Measurements from ENCODE around the gene CCSER1.
"Not testable (repeated sequence)": the region's sequence is repeated elsewhere in the genome, so short reads cannot be mapped to it uniquely, and the experiment has no call there.

CCSER1 gene

DNA sequence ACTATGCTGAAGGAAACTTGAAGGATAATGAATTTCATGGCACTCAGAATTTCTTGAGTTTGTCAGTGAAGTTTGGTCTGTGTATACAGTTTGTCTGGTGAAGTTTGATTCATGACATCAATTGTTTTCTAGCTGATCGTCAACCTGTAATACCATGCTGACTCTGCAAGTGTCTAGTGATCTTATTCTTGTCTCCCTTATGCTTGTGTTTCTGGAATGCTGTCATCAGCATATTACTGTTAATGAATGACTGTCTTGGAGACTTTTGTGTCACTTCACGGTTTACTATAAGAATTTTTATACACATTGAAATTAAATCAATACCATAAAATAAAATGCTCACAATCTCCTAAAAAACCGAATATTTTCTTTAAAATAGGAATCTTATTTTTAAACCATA is 779.0 kb downstream of the CCSER1 start:
- no peak for DNase-seq (ENCODE audit: low read depth in 2 of 3, low spot score in 2 of 3)

DNA sequence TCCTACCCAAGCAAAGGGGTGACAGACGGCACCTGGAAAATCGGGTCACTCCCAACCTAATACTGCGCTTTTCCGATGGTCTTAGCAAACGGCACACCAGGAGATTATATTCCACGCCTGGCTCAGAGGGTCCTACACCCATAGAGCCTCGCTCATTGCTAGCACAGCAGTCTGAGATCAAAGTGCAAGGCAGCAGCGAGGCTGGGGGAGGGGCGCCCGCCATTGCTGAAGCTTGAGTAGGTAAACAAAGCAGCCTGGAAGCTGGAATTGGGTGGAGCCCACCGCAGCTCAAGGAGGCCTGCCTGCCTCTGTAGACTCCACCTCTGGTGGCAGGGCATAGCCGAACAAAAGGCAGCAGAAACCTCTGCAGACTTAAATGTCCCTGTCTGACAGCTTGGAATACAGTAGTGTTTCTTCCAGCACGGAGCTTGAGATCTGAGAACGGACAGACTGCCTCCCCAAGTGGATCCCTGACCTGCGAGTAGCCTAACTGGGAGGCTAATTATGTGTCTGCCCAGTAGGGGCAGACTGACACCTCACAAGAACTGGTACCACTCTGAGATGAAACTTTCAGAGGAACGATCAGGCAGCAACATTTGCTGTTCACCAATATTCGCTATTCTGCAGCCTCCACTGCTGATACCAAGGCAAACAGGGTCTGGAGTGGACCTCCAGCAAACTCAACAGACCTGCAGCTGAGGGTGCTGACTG is 784.7 kb downstream of the CCSER1 start:
- DNase-seq (ENCODE audit: low read depth in 2 of 3, low spot score in 2 of 3), result not testable (repeated sequence)

DNA sequence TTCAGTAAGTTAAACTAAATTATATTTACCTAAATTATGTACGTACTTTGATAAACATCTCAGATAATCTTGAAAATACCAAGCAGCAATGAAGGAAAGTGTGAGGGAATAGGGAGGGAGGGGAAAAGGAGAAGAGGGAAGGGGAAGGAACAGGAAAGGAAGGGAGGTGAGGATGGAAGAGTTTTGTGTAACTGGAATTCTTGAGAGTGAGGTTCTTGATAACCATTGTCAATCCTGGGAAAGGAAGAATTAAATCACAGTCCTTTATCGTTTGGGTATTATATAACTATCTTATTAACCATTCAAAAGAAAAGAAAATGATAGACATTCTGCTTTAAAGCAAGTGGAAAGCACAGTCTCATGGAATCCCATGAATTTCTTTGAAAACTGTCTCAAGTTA is 795.0 kb downstream of the CCSER1 start:
- DNase-seq (ENCODE audit: low read depth in 2 of 3, low spot score in 2 of 3), result no peak

DNA sequence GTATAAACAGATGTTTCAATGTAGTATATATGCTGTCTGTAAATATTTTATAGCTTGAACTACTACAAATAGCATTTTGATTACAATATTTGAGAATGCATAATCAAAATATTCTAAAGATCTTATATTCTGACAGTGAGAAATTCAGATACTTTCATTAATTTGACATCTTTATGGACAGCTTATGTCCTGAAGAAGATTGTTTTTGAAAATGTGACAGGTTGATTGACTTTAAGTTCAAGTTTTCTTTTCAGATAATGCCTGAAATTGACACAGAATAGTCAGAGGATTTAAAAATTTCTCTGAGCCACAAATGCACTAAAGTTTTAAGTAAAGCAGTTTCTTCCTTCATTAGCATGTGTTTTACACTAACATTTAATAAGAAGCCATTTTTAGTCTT is 799.8 kb downstream of the CCSER1 start:
- DNase-seq (ENCODE audit: low read depth in 2 of 3, low spot score in 2 of 3), result no peak

DNA sequence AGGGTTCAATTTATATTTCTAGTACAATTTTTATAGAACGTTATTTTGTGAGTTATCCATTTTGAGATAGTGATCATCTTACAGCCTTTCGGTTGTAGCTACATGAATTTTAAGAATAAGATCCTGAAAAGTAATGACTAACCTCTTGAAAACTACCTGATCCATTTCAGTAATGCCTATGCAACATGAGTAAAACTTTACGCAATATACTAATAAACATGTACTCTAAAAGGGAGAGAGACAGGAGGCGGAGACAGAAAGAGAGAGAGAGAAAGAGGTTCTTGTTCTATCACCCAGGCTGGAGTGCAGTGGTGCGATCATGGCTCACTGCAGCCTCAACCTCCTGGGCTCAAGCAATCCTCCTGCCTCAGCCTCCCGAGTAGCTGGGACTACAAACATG is 816.1 kb downstream of the CCSER1 start:
- DNase-seq (ENCODE audit: low read depth in 2 of 3, low spot score in 2 of 3), result no peak

DNA sequence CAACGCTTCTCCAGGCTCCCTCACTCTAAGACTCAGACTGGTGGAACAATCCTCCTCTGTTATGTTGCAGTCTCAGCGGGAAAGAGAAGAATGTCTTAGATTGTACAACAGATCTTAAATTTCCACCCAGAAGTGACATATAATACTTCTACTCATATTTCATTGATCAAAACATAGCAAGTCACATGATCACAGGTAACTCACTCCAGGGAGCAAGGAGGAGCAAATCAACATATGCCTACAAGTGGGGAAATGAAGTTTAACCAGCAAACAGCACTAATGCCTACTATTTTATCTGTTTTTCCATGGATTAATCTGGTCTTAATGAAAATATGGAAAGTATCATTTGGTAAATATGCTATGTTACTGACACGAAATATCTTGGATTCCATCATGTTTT is 819.8 kb downstream of the CCSER1 start:
- no peak for DNase-seq (ENCODE audit: low read depth in 2 of 3, low spot score in 2 of 3)

DNA sequence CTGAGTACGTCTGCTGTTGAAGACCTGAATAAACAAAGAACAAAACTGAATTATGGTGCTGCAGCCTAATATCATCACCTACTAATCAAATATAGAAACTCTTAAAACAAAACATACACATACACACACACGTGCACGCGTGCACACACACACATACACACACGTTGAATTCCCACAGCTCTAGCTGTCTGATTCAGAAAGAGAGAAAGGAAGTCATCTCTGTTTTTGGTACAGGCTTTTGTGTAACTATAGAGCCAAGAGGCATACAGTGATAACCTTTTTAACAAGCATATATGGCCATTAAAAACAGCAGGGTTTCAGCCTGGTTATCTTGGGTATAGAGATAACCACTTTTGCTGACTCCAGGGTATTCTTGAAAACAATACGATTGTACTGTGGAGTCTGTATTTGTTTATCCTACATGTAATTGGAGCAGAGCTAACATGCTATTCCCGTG is 823.2 kb downstream of the CCSER1 start:
- no peak for DNase-seq (ENCODE audit: low read depth in 2 of 3, low spot score in 2 of 3)

DNA sequence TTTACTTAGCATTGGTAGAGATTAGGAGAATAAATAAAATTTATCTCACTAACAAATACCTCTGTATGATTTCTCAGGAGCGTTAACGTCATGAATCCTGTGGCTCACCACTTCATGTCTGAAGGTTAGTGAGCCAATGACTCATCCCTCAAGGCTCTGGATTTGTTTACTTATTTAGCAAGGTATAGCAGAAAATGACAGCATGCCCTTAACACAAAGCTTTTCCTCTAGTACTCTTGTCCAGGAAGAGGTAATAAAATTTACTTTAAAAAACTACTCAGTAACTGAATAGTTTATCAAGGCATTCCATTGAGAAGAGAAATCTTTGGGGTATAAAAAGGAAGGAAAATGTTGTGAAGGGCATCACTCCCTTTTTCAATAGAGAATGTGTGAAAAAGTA is 823.8 kb downstream of the CCSER1 start:
- no peak for DNase-seq (ENCODE audit: low read depth in 2 of 3, low spot score in 2 of 3)

DNA sequence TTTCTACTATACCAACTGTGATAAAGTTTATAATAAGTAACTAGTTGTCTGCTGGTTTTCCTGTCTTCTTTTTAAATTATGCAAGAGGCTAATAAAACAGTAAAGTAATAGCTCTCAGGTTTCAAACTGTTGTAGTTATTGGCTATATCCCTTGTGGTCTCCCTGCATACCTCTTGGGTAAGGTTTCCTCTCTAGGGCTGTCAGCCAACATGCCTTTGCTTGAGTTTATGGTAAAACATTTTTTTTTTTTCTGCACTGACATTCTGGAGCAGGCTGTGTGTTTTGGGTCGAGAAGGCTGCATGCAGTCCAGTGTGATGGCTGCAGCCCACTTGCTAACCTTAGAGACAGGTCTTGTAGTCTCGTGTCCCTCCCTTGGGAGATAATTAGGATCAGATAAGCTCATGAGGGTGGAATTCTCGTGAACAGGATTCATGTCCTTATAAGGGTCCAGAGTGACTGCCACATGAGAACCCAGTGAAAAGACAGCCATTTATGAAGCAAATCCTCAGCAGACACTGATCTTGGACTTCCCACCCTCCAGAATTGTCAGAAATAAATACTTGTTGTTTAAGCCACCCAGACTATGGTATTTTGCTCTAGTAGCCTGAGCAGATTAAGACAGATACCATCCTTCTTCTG is 831.2 kb downstream of the CCSER1 start:
- no peak for DNase-seq (ENCODE audit: low read depth in 2 of 3, low spot score in 2 of 3)

DNA sequence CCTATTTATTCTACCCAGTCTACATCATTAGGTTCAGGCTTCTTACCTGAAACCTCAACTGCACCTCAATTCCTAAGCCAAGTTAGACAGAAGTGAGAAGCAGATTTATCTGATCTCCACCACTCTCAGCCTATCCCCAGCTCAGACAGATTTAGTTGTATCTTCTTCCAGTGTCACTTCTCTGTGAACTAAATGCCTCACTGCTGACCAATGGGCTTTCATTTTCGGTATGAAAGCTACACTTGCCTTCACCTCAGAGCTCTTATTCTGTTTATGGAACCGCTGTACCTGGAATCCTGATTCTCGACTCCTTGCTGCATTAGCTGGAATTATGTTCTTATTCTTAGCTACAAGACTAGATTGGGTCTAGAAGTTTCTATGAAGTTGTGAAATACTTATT is 833.2 kb downstream of the CCSER1 start:
- DNase-seq (ENCODE audit: low read depth in 2 of 3, low spot score in 2 of 3), result no peak

DNA sequence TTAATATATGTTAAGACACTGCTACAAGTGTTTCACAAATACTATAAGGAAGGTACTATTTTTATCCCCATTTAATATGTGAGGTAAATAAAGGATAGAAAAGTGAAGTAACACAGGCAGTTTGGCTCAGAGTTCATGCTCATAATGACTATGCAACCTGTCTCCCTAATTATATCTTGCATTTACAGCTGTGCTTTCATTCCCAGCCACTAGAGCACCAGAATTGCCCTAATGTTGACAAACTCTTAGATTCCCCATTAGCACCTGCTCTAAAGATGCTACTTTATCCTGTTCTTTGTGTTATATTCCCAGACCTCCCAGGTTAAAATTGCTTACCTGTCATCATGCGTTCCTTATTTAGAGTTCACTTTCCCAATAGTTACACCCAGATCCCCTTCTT is 833.6 kb downstream of the CCSER1 start:
- no peak for DNase-seq (ENCODE audit: low read depth in 2 of 3, low spot score in 2 of 3)

DNA sequence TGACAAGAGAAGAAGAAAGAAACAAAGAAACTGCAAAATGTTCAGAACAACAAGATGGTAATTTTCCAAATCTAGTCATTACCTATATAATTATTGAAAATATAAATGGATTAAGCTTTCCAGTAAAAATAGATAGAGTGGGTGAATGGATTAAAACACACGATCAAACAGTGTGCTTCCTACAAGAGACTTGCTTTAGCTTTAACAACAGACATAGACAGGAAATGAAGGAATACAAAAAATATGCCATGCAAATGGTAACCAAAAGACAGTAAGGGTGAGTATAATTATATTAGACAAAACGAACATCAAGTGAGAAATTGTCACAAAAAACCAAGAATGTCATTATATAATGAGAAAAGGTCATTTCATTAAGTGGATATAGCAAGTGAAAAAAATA is 842.8 kb downstream of the CCSER1 start:
- no peak for DNase-seq (ENCODE audit: low read depth in 2 of 3, low spot score in 2 of 3)

DNA sequence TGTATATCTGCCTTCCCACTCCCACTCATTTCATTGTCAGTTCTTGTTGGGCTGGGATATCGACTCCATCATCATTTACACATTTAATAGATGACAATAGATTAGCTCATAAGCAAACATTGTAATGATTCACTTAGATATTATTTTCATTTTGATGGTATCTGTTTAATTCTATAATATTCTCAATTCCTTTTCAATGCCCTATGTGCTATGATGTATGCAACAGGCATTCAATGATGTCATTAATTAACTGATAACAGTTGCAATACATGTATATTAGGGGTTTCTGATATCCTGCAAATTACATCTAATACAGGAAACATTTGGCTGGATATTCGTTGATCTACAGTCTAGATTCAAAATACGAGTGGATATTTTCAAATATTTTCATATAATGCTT is 850.5 kb downstream of the CCSER1 start:
- no peak for DNase-seq (ENCODE audit: low read depth in 2 of 3, low spot score in 2 of 3)

DNA sequence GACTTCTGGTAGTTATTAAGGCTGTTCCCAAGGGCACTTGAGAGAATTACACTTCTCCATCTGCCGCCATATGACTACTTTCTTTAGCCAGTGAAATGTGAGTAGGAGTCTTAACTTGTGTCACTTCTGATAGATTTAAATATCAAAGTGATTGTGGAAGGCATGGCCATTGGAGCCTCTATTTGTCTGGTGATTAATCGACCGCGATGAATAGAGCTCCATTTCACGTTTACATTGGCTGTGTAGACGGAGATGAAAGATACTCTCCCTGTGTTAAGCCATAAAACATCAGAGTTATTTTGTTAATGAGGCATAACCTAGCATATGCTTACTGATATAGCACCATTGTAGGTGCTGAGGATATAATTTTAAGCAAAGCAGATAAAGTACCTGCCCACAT is 852.4 kb downstream of the CCSER1 start:
- no peak for DNase-seq (ENCODE audit: low read depth in 2 of 3, low spot score in 2 of 3)

DNA sequence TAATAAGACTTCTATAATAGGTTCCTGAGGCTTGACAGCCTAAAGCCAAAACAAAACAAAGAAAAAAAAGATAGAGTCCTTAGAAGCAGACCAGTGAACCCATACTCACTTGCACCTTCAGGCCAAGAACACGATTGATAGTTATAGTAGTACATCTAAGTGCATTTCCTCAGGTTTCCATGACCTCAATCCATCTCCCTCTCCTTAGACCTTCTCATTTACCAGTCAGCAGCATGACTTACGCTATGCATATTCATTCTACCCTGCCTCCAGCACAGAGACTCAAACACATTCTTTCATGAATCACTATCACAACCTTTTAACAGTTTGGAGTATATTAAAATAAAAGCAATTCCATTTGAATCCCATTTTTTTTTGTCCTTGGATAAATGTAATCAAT is 855.6 kb downstream of the CCSER1 start:
- no peak for DNase-seq (ENCODE audit: low read depth in 2 of 3, low spot score in 2 of 3)

DNA sequence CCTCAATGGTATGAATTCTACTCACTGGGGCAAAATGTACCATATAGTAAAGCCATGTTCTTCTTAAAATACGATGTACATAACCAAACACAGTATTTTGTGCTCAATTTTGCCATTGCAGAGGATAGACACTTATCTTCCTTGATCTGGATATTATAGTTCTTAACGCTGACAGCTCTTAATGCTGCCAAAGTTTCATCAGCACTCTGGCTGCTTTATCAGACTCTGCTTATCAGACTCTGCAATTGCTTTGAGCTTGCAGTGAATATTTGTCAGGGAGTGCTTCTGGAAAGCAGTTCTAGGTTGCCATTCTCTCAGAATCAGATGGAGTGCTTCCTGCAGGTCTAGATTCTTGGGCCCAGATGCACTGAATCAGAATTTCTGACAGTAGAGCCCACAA is 863.1 kb downstream of the CCSER1 start:
- DNase-seq (ENCODE audit: low read depth in 2 of 3, low spot score in 2 of 3), result no peak

DNA sequence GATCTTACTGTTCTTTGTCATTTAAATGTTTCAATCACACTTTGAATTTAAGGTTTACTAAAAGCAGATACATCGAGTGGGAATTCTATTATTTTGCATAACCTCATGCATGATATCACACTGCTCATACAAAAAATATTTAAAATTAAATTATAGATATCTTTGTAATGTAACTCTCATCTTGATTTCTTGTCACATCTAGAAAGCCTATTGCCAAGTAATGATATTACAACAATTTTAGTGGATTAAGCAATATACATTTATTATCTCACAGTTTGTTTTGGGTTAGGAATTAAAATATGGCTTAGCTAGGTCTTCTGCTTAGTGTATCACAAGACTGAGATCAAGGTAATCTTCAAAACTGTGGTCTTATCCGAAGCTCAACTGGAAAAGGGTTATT is 865.0 kb downstream of the CCSER1 start:
- DNase-seq (ENCODE audit: low read depth in 2 of 3, low spot score in 2 of 3), result no peak

DNA sequence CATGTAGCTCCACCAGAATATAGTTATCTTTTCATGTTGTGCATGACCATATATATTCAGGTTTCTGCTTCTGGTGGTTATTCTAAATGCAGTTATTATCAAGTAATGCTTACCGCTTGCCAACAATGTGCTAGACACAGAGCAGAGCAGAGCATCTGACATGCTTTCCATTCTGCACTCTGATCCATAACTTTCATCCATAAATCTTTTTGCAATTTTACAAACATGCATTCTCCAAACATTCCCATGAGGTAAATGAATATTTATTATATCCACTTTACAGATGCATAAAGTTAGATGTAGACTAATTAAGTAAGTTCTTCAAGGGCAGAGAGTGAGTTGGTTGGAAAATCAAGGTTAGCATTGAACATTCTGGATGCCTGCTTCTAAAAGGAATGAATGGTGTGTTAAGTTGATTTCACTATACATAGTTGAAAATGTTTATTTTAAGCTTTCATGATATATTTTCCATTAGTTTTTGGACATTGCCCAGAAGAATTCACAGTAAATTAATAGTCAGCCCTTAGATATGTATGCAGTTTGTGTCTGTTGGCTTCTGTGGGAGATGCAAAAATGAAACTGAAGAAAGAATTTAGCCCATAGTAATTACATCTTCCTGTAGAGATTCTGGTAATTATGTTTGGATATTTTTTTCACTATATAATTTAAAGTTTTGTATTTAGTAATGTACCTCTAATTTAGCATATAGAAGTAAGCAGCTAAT is 867.8 kb downstream of the CCSER1 start:
- no peak for DNase-seq (ENCODE audit: low read depth in 2 of 3, low spot score in 2 of 3)

DNA sequence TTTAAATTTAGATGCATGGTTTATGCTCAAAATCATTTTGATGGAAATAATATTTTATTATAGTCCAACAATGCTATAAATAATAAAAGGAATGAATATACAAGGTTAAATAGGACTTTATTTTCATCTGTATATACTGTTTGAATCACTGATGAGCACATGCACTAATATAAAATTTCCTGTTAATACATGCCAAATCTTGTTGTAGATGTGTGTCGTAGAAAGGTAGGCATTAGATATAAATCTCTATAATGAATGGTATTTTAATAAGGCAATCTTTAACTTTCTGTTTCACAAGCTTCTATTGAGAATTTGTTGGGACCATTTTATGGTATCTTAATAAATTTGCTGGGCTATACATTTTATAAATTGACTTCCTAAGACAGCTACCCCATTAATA is 868.8 kb downstream of the CCSER1 start:
- no peak for DNase-seq (ENCODE audit: low read depth in 2 of 3, low spot score in 2 of 3)

DNA sequence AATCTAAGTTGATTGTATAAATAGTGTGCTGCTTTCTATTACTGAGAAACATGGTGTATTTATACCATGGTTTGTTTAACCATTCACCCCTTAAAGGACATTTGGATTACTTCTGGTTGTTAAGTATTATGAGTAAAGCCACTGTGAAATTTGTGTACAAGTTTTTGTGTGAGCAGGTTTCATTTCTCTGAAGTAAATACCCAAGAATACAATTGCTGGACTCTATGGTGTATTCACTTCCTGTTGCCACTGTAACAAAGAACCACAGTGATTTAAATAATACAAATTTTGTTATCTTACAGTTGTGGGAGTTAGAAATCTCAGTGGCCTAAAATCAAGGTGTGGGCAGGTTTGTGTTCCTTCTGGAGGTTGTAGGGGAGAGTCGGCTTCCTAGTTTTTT is 869.6 kb downstream of the CCSER1 start:
- no peak for DNase-seq (ENCODE audit: low read depth in 2 of 3, low spot score in 2 of 3)

DNA sequence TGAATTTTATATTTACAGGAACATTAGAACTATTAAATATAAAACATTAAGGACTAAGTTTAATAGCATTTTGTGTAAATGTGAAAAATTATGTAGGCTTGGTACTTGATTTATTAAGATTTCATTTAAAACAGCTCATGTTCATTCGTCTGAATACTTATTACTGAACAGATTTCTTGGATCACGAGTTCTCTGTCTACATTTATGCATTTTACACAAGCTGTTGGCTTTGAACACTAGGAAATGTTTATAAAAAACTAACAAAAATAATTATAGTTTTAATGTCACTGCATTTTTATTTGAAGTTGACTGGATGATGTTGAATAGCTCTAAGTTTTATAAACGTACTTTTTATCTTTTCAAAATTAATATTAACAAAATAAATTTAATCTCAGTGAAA is 888.7 kb downstream of the CCSER1 start:
- no peak for DNase-seq (ENCODE audit: low read depth in 2 of 3, low spot score in 2 of 3)

DNA sequence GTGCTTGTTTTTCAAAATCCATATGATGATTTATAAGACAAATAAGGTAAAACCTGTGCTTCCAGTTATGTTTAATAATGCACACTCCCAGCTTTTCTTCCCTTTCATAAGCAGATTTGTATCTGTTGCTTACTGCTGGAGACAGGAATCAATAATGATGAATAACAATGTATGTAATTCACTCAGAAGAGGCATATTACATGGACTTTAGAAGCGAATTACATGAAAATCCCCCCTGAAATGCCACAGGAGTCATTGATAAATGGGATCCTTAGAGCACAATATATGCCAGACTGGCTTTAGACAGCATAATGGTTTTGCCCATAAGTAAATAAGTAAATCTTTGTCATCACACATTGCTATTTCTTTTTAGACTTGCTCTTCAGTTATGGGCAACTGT is 892.3 kb downstream of the CCSER1 start:
- DNase-seq (ENCODE audit: low read depth in 2 of 3, low spot score in 2 of 3), result no peak
